ENCODE results near the gene POMP. TPM values are rescaled to one million over a fixed set of nuclear protein-coding genes. Genes with fewer than 3 reads are reported as not detected.
A peak's percentile ranks its signal among the peaks of the same experiment; 100 is the strongest.

Gene POMP
- polyA plus RNA-seq, 3 donors = 31.3 to 153 (median 145) TPM

DNA sequence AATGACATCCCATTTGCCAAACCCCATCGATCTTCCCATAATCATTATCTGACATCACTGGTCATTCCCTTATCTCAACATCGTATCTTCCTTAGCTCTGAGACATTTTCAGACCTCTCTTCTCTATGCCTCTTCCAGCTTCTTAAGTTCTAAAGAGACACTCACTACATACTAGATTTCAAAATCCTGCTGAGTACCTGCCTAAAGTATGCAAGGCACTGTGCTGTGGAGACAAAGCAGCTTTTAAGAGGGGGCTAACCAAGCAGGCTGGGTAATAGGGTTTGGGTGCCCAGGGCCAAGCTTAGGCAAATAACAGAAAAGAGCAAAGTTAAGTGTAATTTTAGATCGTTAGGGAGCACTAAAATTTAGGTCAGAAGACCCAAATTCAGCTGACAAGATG, 3.4 kb upstream of the POMP start:
- H3K36me3 Mint-ChIP-seq = peaks cover 14 to 16% of the 10 kb centered on the region in 2 donors
- 79% methylated on average over 3 of the region's 3 CpGs for WGBS (ENCODE audit: insufficient coverage)
- H3K9me3 Mint-ChIP-seq = no peaks in the 10 kb centered on the region
- no peaks in the 10 kb centered on the region for H3K9me3 ChIP-seq (replicated peaks in 1 of 2; ENCODE audit: control insufficient read depth in 1 of 2, insufficient read depth in 1 of 2, low read length in 2 of 2)
- no peaks in the 10 kb centered on the region for H3K27me3 Mint-ChIP-seq (ENCODE audit: low read depth in 3 of 3)
- H4K20me1 ChIP-seq (ENCODE audit: insufficient read depth, low read length) = peaks cover 9% of the 10 kb centered on the region
- TF ChIP-seq CTCF (IDR thresholded peaks at IDR 0.05) = no peak
- no peak for DNase-seq
- no peak overlapping the region for H3K4me3 ChIP-seq (replicated peaks in 1 of 3; ENCODE audit: low read depth in 2 of 3, low read length in 3 of 3)
- peaks cover 38 to 42% of the 10 kb centered on the region in 2 donors for H3K4me1 ChIP-seq (ENCODE audit: control insufficient read depth in 1 of 2, insufficient read depth in 2 of 2, low read length in 2 of 2)
- H3K4me3 Mint-ChIP-seq = no peak overlapping the region
- no peak overlapping the region for H3K9ac ChIP-seq (ENCODE audit: insufficient read depth, low read length, poor library complexity, severe bottlenecking)
- H3K27ac Mint-ChIP-seq = no peak overlapping the region
- no peak overlapping the region for H2AFZ ChIP-seq (ENCODE audit: insufficient read depth, low read depth, low read length, poor library complexity, severe bottlenecking)
- peaks cover 43% of the 10 kb centered on the region for H3K4me1 Mint-ChIP-seq
- H3K79me2 ChIP-seq (ENCODE audit: insufficient read depth, low read length) = peaks cover 45% of the 10 kb centered on the region
- no peaks in the 10 kb centered on the region for H3K27me3 ChIP-seq (ENCODE audit: control insufficient read depth in 2 of 2, insufficient read depth in 2 of 2, low read length in 2 of 2)
- H3K4me2 ChIP-seq (replicated peaks; ENCODE audit: extremely low read depth, low read length, poor library complexity, severe bottlenecking) = no peak overlapping the region
- intact Hi-C loops (cut with micrococcal nuclease) = loop anchor here in 1 of 2 donors (10.0 kb wide), 1 partner anchor 59 kb away; the partner anchor contains the start of gene SLC46A3
- peaks cover 0 to 2% of the 10 kb centered on the region in 2 donors for H3K36me3 ChIP-seq (replicated peaks in 1 of 2; ENCODE audit: control insufficient read depth in 1 of 2, insufficient read depth in 2 of 2, low read length in 2 of 2)
- no peak overlapping the region for H3K27ac ChIP-seq (ENCODE audit: low read depth in 1 of 2, low read length in 2 of 2)

GRCh38 chr13:28657784-28658538, 969 bp upstream of the POMP start:
- H3K4me2 ChIP-seq (replicated peaks; ENCODE audit: extremely low read depth, low read length, poor library complexity, severe bottlenecking) = peak overlapping the region; percentile 95
- H3K4me1 ChIP-seq (ENCODE audit: control insufficient read depth in 1 of 2, insufficient read depth in 2 of 2, low read length in 2 of 2) = peaks cover 32 to 34% of the 10 kb centered on the region in 2 donors
- Mint-ChIP-seq H3K27ac (peak overlapping the region; percentile 97 to 99 (median 98)), H3K27me3 (ENCODE audit: low read depth in 3 of 3) (no peaks in the 10 kb centered on the region), H3K36me3 (peaks cover 27 to 29% of the 10 kb centered on the region in 2 donors), H3K4me3 (peak overlapping the region; percentile 96 to 97), H3K9me3 (no peaks in the 10 kb centered on the region), H3K4me1 (peaks cover 40% of the 10 kb centered on the region)
- H3K79me2 ChIP-seq (ENCODE audit: insufficient read depth, low read length) = peaks cover 69% of the 10 kb centered on the region
- H3K27ac ChIP-seq (ENCODE audit: low read depth in 1 of 2, low read length in 2 of 2) = peak overlapping the region; percentile 91 to 96
- 45% methylated on average over 6 of the region's 12 CpGs for WGBS (ENCODE audit: insufficient coverage)
- H3K36me3 ChIP-seq (replicated peaks in 1 of 2; ENCODE audit: control insufficient read depth in 1 of 2, insufficient read depth in 2 of 2, low read length in 2 of 2) = peaks cover 11 to 24% of the 10 kb centered on the region in 2 donors
- H3K9ac ChIP-seq (ENCODE audit: insufficient read depth, low read length, poor library complexity, severe bottlenecking) = peak overlapping the region; percentile 82
- peak overlapping the region; percentile 79 for H2AFZ ChIP-seq (ENCODE audit: insufficient read depth, low read depth, low read length, poor library complexity, severe bottlenecking)
- intact Hi-C loops (cut with micrococcal nuclease) = loop anchor here in 1 of 2 donors (10.0 kb wide), 1 partner anchor 57 kb away; the partner anchor contains the start of gene SLC46A3
- H4K20me1 ChIP-seq (ENCODE audit: insufficient read depth, low read length) = peaks cover 33% of the 10 kb centered on the region
- peak; percentile 18 to 34 (median 27) for DNase-seq
- peak overlapping the region; percentile 96 to 98 (median 97) for H3K4me3 ChIP-seq (replicated peaks in 1 of 3; ENCODE audit: low read depth in 2 of 3, low read length in 3 of 3)
- H3K27me3 ChIP-seq (ENCODE audit: control insufficient read depth in 2 of 2, insufficient read depth in 2 of 2, low read length in 2 of 2) = no peaks in the 10 kb centered on the region
- no peak for TF ChIP-seq CTCF (IDR thresholded peaks at IDR 0.05)
- H3K9me3 ChIP-seq (replicated peaks in 1 of 2; ENCODE audit: control insufficient read depth in 1 of 2, insufficient read depth in 1 of 2, low read length in 2 of 2) = no peaks in the 10 kb centered on the region
